Activated naive CD4-positive, alpha-beta T cell treated with anti-CD3 and anti-CD28 coated beads for 36 hours (primary cell): Measurements from ENCODE around the gene TMPRSS13. TPM values are rescaled to one million over a fixed set of nuclear protein-coding genes. Genes with fewer than 3 reads are reported as not detected.
"Not testable (repeated sequence)": the region's sequence is repeated elsewhere in the genome, so short reads cannot be mapped to it uniquely, and the experiment has no call there.

ENCODE experiments used
- CTCF ChIA-PET: fragments of 350-600 bp; sonication (Branson Sonifier 250); formaldehyde crosslinking; loops from one replicate; lab custom pipeline; 2021; ENCODE audit warnings: antibody characterized with exemption; lab: Charles Lee
- DNase-seq: peaks from one replicate; pipeline ENCODE4 v3.0.0-alpha.2; 2020
- H3K27ac Mint-ChIP-seq: one replicate; pipeline ENCODE4 v1.8.0; 2021; ENCODE audit warnings: mild to moderate bottlenecking, mixed read lengths
- H3K27me3 Mint-ChIP-seq: one replicate; pipeline ENCODE4 v1.8.0; 2021; ENCODE audit warnings: low read depth, mixed read lengths
- H3K36me3 Mint-ChIP-seq: one replicate; pipeline ENCODE4 v1.8.0; 2021; ENCODE audit warnings: low read depth, mixed read lengths
- H3K4me1 Mint-ChIP-seq: one replicate; pipeline ENCODE4 v1.8.0; 2021; ENCODE audit warnings: low read depth, mixed read lengths
- H3K4me3 Mint-ChIP-seq: one replicate; pipeline ENCODE4 v1.8.0; 2021; ENCODE audit warnings: mild to moderate bottlenecking, moderate library complexity, mixed read lengths
- H3K9me3 Mint-ChIP-seq: one replicate; pipeline ENCODE4 v1.8.0; 2021; ENCODE audit warnings: mixed read lengths
- intact Hi-C: fragments of 100-400 bp; cut with micrococcal nuclease; formaldehyde crosslinking; loops from one replicate; pipeline ENCODE4 v1.15.1; 2023
- total RNA-seq, 2 experiments: library from RNA; stranded (reverse); gene quantifications; one replicate each; pipeline ENCODE4 v1.2.3, GENCODE V29; 2021

TMPRSS13 gene
- total RNA-seq, 2 experiments from 2014 or later, result 0.15 to 0.21 TPM

GRCh38 chr11:117871784-117872183, 57.4 kb downstream of the TMPRSS13 start:
- intact Hi-C loops, result no loop called here
- CTCF ChIA-PET, result no interaction called here
- no peak for DNase-seq
- Mint-ChIP-seq H3K4me3 (no peak overlapping the region), H3K9me3 (no peaks in the 10 kb centered on the region), H3K36me3 (no peaks in the 10 kb centered on the region), H3K27me3 (peaks cover 31% of the 10 kb centered on the region), H3K27ac (no peak overlapping the region), H3K4me1 (peaks cover 28% of the 10 kb centered on the region)

DNA sequence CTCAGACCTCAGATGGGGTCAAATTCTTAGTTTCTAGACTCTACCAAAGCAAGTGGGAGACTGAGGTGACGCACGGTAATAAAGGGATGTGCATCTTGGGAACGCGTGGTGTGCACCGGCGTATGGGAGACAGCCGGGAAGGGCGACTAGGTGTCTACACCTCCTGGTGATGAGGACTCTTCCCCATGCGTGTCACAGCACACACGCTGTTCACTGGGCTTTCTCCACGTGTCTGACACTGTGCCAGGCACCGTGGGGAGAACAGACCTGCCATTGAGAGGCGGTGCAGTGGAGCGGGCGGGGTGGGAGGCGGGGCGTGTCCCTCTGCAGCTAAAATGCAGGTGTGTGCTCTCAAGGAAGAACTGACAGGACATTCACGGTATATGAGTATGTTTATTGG, 58.0 kb downstream of the TMPRSS13 start:
- Mint-ChIP-seq H3K27ac (no peak overlapping the region), H3K9me3 (no peaks in the 10 kb centered on the region), H3K36me3 (no peaks in the 10 kb centered on the region), H3K4me1 (peaks cover 25% of the 10 kb centered on the region), H3K4me3 (no peak overlapping the region), H3K27me3 (peaks cover 28% of the 10 kb centered on the region)
- CTCF ChIA-PET, result no interaction called here
- intact Hi-C loops, result no loop called here
- DNase-seq, result no peak

DNA sequence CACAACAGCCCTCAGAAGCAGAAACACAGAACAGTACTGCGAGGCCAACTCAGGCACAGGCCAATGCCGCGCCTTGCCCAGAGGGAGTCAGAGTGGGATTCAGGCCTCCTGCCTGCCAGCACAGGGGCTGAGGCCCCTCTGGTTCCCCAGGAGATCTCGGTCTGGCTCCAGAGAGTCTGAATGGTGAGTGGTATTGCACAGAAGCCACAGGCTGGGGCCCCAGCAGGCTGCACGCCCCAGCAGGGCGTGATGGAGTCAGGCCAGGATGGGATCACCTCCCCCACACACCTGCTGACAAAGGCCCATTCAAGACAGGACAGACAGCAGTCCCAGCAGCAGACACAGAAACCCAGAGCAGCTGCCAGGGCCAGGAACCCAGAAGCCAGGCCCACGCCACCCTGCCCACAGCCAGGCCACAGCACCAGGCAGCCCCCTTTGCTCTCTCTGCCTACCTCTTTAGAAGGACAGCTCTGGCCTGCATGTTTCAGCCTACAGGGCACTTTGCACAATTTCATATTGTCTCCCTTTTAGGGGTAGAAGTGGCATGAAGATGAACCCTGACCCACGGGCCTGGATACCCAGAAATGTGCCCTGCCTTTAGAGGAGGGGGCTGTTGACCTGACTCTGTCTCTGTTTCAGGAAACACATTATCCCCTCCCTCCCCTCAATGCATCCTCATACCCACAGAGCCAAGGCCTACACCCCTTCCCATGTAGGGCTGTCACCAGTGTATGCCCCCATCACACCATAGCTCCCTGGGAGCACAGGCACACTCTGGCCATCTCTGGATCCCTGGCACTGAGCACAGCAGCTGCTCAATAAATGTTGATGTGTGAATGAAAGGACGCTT, 58.9 kb downstream of the TMPRSS13 start:
- no peak overlapping the region for H3K4me3 Mint-ChIP-seq
- CTCF ChIA-PET, result no interaction called here
- intact Hi-C loops, result no loop called here
- H3K27ac Mint-ChIP-seq, result no peak overlapping the region
- DNase-seq, result no peak
- peaks cover 17% of the 10 kb centered on the region for H3K4me1 Mint-ChIP-seq
- H3K27me3 Mint-ChIP-seq, result peaks cover 20% of the 10 kb centered on the region
- H3K9me3 Mint-ChIP-seq, result no peaks in the 10 kb centered on the region
- no peaks in the 10 kb centered on the region for H3K36me3 Mint-ChIP-seq

DNA sequence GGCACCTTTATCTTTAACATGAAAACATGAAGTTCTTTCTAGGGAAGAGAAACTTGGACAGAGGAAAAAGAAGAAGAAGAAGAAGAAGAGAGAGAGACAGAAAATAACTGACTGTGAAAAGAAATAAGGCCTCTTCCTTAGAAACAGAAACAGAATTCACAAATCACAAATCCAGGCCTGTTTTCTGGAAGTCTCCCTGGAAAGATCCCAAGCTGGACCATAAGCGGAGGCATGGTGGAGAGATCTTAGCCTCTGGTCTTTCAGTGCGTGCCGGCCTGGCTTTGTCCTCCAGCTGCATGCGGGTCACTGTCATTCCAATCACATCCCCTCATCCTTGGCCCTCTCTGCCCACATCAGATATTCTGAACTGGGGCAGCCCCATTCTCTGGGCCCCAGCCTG, 59.6 kb downstream of the TMPRSS13 start:
- CTCF ChIA-PET, result no interaction called here
- intact Hi-C loops, result no loop called here
- DNase-seq, result no peak
- H3K27me3 Mint-ChIP-seq, result peaks cover 15% of the 10 kb centered on the region
- H3K27ac Mint-ChIP-seq, result no peak overlapping the region
- no peaks in the 10 kb centered on the region for H3K36me3 Mint-ChIP-seq
- no peaks in the 10 kb centered on the region for H3K9me3 Mint-ChIP-seq
- H3K4me1 Mint-ChIP-seq, result peaks cover 12% of the 10 kb centered on the region
- H3K4me3 Mint-ChIP-seq, result no peak overlapping the region

DNA sequence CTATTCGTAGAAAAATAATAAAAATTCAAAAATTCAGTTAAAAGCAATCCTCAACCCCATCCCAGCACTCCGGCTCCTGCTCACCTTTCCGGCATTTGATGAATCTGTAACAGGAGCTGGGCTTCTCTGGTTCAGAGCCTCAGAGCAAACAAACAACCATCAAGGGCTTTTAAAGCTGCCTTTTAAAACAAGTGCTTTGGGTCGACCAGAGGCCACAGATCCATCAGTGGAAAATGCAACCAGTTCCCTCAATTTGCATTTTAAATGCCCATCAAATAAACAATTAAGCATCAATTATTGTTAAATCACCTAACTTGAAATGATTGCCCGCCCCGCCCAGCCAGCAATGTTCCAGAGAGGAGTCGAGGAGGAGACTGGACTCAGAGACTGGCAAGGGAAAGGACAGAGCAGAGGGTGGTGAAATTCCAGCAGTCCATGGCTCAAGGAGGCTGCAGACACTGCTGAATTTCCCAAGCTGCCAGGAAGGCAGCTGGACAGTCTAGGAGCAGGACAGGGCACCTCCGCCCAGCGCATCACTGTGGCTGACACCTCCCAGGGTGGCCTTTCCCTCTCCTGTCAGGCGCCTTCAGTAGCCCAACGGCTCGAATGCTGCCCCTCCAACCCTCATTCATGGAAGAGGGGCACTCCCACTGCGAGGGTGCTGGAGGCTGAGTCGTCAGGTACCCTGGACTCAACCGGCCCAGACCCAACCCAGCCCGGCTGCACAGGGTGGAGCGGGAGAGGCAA, 60.2 kb downstream of the TMPRSS13 start:
- Mint-ChIP-seq H3K27me3 (peaks cover 9% of the 10 kb centered on the region), H3K27ac (no peak overlapping the region), H3K4me1 (peaks cover 6% of the 10 kb centered on the region), H3K4me3 (no peak overlapping the region), H3K36me3 (no peaks in the 10 kb centered on the region), H3K9me3 (no peaks in the 10 kb centered on the region)
- CTCF ChIA-PET, result no interaction called here
- no peak for DNase-seq
- intact Hi-C loops, result no loop called here

GRCh38 chr11:117868088-117868487, 61.1 kb downstream of the TMPRSS13 start:
- H3K36me3 Mint-ChIP-seq, result no peaks in the 10 kb centered on the region
- CTCF ChIA-PET, result no interaction called here
- H3K27me3 Mint-ChIP-seq, result peaks cover 4% of the 10 kb centered on the region
- no peak overlapping the region for H3K4me3 Mint-ChIP-seq
- intact Hi-C loops, result no loop called here
- no peak for DNase-seq
- no peaks in the 10 kb centered on the region for H3K9me3 Mint-ChIP-seq
- H3K27ac Mint-ChIP-seq, result no peak overlapping the region
- H3K4me1 Mint-ChIP-seq, result peaks cover 2% of the 10 kb centered on the region

GRCh38 chr11:117866526-117866925, 62.7 kb downstream of the TMPRSS13 start:
- Mint-ChIP-seq H3K27ac (no peak overlapping the region), H3K9me3 (no peaks in the 10 kb centered on the region), H3K4me3 (no peak overlapping the region), H3K27me3 (no peaks in the 10 kb centered on the region), H3K4me1 (no peaks in the 10 kb centered on the region), H3K36me3 (no peaks in the 10 kb centered on the region)
- DNase-seq, result no peak
- CTCF ChIA-PET, result interaction anchor here (0.6 to 1.5 kb wide), 4 partner anchors 80 to 441 kb away, joined by 3 to 7 read pairs (median 6); no protein-coding TSS in a partner anchor
- intact Hi-C loops, result no loop called here

DNA sequence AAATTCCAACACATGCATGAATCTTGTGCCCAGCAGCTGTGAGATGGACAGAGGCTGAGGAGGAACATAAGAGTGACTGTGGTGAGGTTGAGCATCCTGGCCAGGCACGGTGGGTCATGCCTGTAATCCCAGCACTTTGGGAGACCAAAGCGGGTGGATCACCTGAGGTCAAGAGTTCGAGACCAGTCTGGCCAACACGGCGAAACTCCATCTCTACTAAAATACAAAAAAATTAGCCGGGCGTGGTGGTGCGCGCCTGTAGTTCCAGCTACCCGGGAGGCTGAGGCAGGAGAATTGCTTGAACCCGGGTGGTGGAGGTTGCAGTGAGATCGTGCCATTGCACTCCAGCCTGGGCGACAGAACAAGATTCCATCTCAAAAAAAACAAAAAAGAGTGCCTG, 63.7 kb downstream of the TMPRSS13 start:
- H3K4me1 Mint-ChIP-seq, H3K27me3 Mint-ChIP-seq, H3K4me3 Mint-ChIP-seq, H3K9me3 Mint-ChIP-seq, H3K36me3 Mint-ChIP-seq, DNase-seq, intact Hi-C loops, H3K27ac Mint-ChIP-seq: not testable (repeated sequence)
- CTCF ChIA-PET, result interaction anchor here (1.0 to 1.1 kb wide), 2 partner anchors 21 to 72 kb away, joined by 3 read pairs; no protein-coding TSS in a partner anchor

DNA sequence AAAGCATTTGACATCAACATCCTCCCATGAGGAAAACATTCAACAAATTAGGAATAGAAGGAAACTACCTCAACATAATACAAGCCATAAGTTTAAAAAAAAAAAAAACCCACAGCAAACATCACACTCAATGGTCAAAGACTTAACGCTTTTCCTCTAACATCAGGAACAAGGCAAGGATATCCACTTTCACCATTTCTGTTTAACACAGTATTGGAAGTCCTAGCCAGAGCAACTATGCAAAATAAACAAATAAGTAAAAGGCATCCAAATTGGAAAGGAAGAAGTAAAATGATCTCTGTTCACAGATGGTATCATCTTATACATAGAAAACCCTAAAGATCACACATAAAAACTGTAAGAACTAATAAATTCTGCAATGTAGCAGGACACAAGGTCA, 65.8 kb downstream of the TMPRSS13 start:
- no peak for DNase-seq
- no peaks in the 10 kb centered on the region for H3K9me3 Mint-ChIP-seq
- H3K27ac Mint-ChIP-seq, result no peak overlapping the region
- H3K4me3 Mint-ChIP-seq, result no peak overlapping the region
- intact Hi-C loops, result no loop called here
- no peaks in the 10 kb centered on the region for H3K36me3 Mint-ChIP-seq
- CTCF ChIA-PET, result interaction anchor here (1.0 to 3.1 kb wide), 2 partner anchors 20 to 67 kb away, joined by 3 to 9 read pairs; no protein-coding TSS in a partner anchor
- no peaks in the 10 kb centered on the region for H3K4me1 Mint-ChIP-seq
- H3K27me3 Mint-ChIP-seq, result no peaks in the 10 kb centered on the region

- CTCF ChIA-PET, result interaction anchor here (0.8 to 3.1 kb wide), 2 partner anchors 19 to 228 kb away, joined by 3 to 9 read pairs; no protein-coding TSS in a partner anchor
- Mint-ChIP-seq H3K4me3 (no peak overlapping the region), H3K27me3 (no peaks in the 10 kb centered on the region), H3K4me1 (no peaks in the 10 kb centered on the region), H3K9me3 (no peaks in the 10 kb centered on the region), H3K36me3 (no peaks in the 10 kb centered on the region), H3K27ac (no peak overlapping the region)
- no peak for DNase-seq
- intact Hi-C loops, result no loop called here
Measured at GRCh38 chr11:117862753-117863152, 66.4 kb downstream of the TMPRSS13 start.

DNA sequence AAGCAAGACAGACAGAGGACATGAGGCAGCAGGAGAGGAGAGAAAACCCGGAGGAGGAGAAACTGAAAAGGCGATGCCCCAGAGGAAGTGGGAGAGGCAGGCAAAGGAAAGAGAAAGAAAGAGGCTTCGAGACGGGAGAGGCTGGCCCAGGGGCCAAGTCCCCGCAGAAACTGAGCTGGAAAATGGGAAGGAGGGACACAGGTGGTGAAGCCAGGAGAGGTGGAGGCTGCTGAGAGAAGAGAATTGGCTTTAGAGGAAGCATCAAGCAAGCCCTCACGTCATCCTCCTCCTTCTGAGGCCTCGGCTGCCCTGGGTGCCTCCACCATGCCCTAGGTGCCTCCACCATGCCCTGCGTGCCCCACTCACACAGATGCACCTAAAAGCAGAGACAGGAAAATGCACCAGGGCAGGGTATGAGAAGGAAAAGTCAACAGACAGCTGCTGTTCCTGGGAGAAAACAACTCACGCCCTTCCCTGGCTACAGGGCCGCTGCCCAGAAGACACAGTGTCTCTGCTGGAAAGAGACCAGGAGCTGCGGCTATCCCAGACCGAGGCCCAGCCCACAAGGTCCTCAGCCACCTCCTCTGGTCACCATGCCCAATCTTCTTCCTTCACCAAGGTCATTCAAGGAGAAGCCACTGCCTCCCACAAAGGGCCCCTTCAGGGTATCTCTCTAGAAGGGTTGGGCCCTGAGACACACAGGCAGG, 67.0 kb downstream of the TMPRSS13 start:
- Mint-ChIP-seq H3K36me3 (no peaks in the 10 kb centered on the region), H3K4me1 (no peaks in the 10 kb centered on the region), H3K4me3 (no peak overlapping the region), H3K27me3 (no peaks in the 10 kb centered on the region), H3K9me3 (no peaks in the 10 kb centered on the region), H3K27ac (no peak overlapping the region)
- intact Hi-C loops, result no loop called here
- no peak for DNase-seq
- CTCF ChIA-PET, result interaction anchor here (0.8 to 3.1 kb wide), 2 partner anchors 19 to 229 kb away, joined by 3 to 9 read pairs; no protein-coding TSS in a partner anchor
